Endothelial cell of umbilical vein (primary cell): Measurements from ENCODE around the gene ADD1. TPM values are rescaled to one million over a fixed set of nuclear protein-coding genes. Genes with fewer than 3 reads are reported as not detected.

ENCODE experiments used
- BruUV-seq: library from RNA; stranded (reverse); fragments of 400-500 nt; replicated peaks from 2 replicates; lab custom pipeline; 2021; lab: Mats Ljungman, UMichigan
- CTCF ChIA-PET: fragments of 300-600, 350-600 bp; sonication (Branson Sonifier 250); formaldehyde crosslinking; loops from one replicate; lab custom pipeline; 2021; ENCODE audit warnings: antibody characterized with exemption, inconsistent platforms; lab: Charles Lee
- POLR2A ChIA-PET: fragments of 300-600, 350-600 bp; sonication (Branson Sonifier 250); formaldehyde crosslinking; loops from one replicate; lab custom pipeline; 2021; ENCODE audit warnings: antibody characterized with exemption, inconsistent platforms; lab: Charles Lee
- DNase-seq: peaks from one replicate; pipeline ENCODE4 v3.0.0-alpha.2; 2011; ENCODE audit warnings: low read depth, low spot score
- FAIRE-seq: peaks from 2 replicates; lab custom pipeline; 2011; peaks lifted over from hg19 to GRCh38; lab: Jason Lieb, UNC
- H2AFZ ChIP-seq: 2 replicates; pipeline ENCODE4 v1.6.0; 2012; ENCODE audit warnings: low read depth, low read length, control low read depth, inconsistent platforms
- H3K27ac ChIP-seq: 2 replicates; pipeline ENCODE4 v1.5.1; 2011; ENCODE audit warnings: low read depth, mild to moderate bottlenecking, control low read depth, low read length, moderate library complexity; ENCODE audit not compliant: insufficient read depth
- H3K27me3 ChIP-seq, 2 experiments: 2 replicates each; pipeline versions ENCODE4 v1.6.0 to v1.6.1; 2011; ENCODE audit warnings: low read length in 2 of 2, mixed read lengths in 1 of 2; ENCODE audit not compliant: control insufficient read depth in 2 of 2, insufficient read depth in 2 of 2
- H3K36me3 ChIP-seq, 2 experiments: 2 replicates in 1 of 2; 3 replicates in 1 of 2; pipeline ENCODE4 v1.5.1; 2011; ENCODE audit warnings: low read length in 2 of 2, mild to moderate bottlenecking in 1 of 2, moderate library complexity in 1 of 2; ENCODE audit not compliant: control insufficient read depth in 2 of 2, insufficient read depth in 2 of 2; ENCODE audit errors: extremely low read depth in 1 of 2
- H3K4me1 ChIP-seq: 3 replicates; pipeline ENCODE4 v1.5.1; 2011; ENCODE audit warnings: mild to moderate bottlenecking, low read length; ENCODE audit not compliant: control insufficient read depth, insufficient read depth; ENCODE audit errors: extremely low read depth
- H3K4me2 ChIP-seq: 2 replicates; pipeline ENCODE4 v1.6.1; 2011; ENCODE audit warnings: low read length, control low read depth, mixed read lengths; ENCODE audit not compliant: insufficient read depth
- H3K4me3 ChIP-seq, 3 experiments: fragments of 200-600 bp in 1 of 3; sonication (generic), shearing (Covaris generic) in 1 of 3; replicated peaks in 1 of 3; 2 replicates each; pipeline ENCODE4 v1.5.1; 2011 to 2016; ENCODE audit warnings: control low read depth in 3 of 3, low read length in 3 of 3, mild to moderate bottlenecking in 2 of 3, inconsistent platforms in 1 of 3, low read depth in 1 of 3, moderate library complexity in 1 of 3; ENCODE audit not compliant: insufficient read depth in 1 of 3
- H3K79me2 ChIP-seq: 2 replicates; pipeline ENCODE4 v1.6.0; 2012; ENCODE audit warnings: low read length, inconsistent platforms; ENCODE audit not compliant: control insufficient read depth, insufficient read depth
- H3K9ac ChIP-seq: replicated peaks from 2 replicates; pipeline ENCODE3; 2011; ENCODE audit warnings: low read length, control low read depth; ENCODE audit not compliant: insufficient read depth; ENCODE audit errors: extremely low read depth
- H3K9me1 ChIP-seq: replicated peaks from 3 replicates; pipeline ENCODE4 v1.6.0; 2011; ENCODE audit warnings: mild to moderate bottlenecking, low read length; ENCODE audit not compliant: control insufficient read depth, insufficient read depth; ENCODE audit errors: extremely low read depth
- H3K9me3 ChIP-seq: replicated peaks from 2 replicates; pipeline ENCODE4 v1.5.1; 2012; ENCODE audit warnings: low read length, inconsistent platforms; ENCODE audit not compliant: control insufficient read depth, insufficient read depth
- H4K20me1 ChIP-seq: replicated peaks from 2 replicates; pipeline ENCODE3; 2011; ENCODE audit warnings: mild to moderate bottlenecking, low read length; ENCODE audit not compliant: control insufficient read depth, insufficient read depth; ENCODE audit errors: extremely low read depth
- GATA2 ChIP-seq: IDR thresholded peaks from 2 replicates; pipeline ENCODE4 v1.7.0; 2011; ENCODE audit warnings: low read depth, mild to moderate bottlenecking, moderate library complexity, mixed read lengths, low read length; ENCODE audit not compliant: insufficient read length, insufficient read depth
- JUN ChIP-seq: IDR thresholded peaks from 2 replicates; pipeline ENCODE4 v1.6.1; 2011; ENCODE audit warnings: borderline replicate concordance, low read depth; ENCODE audit not compliant: insufficient read length, insufficient read depth
- MYC ChIP-seq: IDR thresholded peaks from one replicate; pipeline ENCODE4 v1.6.1; 2011; ENCODE audit warnings: mild to moderate bottlenecking, low read depth, low read length
- dilution Hi-C: fragments of 300-500 bp; cut with MboI; formaldehyde crosslinking; loops from one replicate; pipeline ENCODE4 v1.15.0; 2019; ENCODE audit warnings: low sequenced_read_pairs; ENCODE audit not compliant: extremely low pct_ligation_motif_present
- intact Hi-C: fragments of 100-400 bp; cut with micrococcal nuclease; formaldehyde crosslinking; loops from one replicate; pipeline ENCODE4 v1.10.0; 2022
- polyA plus RNA-seq, 4 experiments: library from polyadenylated mRNA; depleted of rRNA in 3 of 4; stranded (reverse) in 3 of 4; unstranded in 1 of 4; fragments of >200 nt; gene quantifications; 2 replicates each; pipeline versions ENCODE4 v1.2.1 to v1.2.3, GENCODE V29; 2011 to 2012; ENCODE audit warnings: missing spikeins in 1 of 4
- total RNA-seq: library from RNA; stranded (reverse); gene quantifications from 2 replicates; pipeline ENCODE4 v1.2.3, GENCODE V29; 2021
- TF ChIP-seq, protein P1 (sequence below), 2 donors: IDR thresholded peaks; 1 replicate in 1 of 2; 2 replicates in 1 of 2; pipeline ENCODE4 v1.5.1; 2011; ENCODE audit warnings: low read length in 2 of 2, mild to moderate bottlenecking in 2 of 2, moderate library complexity in 2 of 2, control low read depth in 1 of 2, inconsistent platforms in 1 of 2, low read depth in 1 of 2; ENCODE audit not compliant: insufficient read depth in 1 of 2; ENCODE audit errors: extremely low read depth in 1 of 2
- TF ChIP-seq, protein P2 (sequence below): IDR thresholded peaks from 2 replicates; pipeline ENCODE4 v1.6.1; 2011; ENCODE audit not compliant: insufficient read depth, insufficient read length

Gene ADD1
- total and polyA plus RNA-seq, 2 donors (not counting 3 experiments of a cell fraction or from before 2014, with no cell fraction given): 219 to 305 TPM

GRCh38 chr4:2832981-2833670 is 10.5 kb upstream of the ADD1 start:
- Histone ChIP-seq H3K27ac (no peak overlapping the region), H3K36me3 (peaks cover 8 to 41% of the 10 kb centered on the region in 2 experiments), H3K9me3 (no peaks in the 10 kb centered on the region), H3K4me2 (no peak overlapping the region), H3K27me3 (no peaks in the 10 kb centered on the region), H2AFZ (no peak overlapping the region), H3K9me1 (no peaks in the 10 kb centered on the region), H3K9ac (no peak overlapping the region), H3K4me3 (no peak overlapping the region), H4K20me1 (no peaks in the 10 kb centered on the region), H3K79me2 (no peaks in the 10 kb centered on the region), H3K4me1 (peaks cover 12% of the 10 kb centered on the region)
- dilution Hi-C loops: no loop called here
- DNase-seq (no peak), FAIRE-seq (no peak)
- ChIA-PET POLR2A (no interaction called here), CTCF (no interaction called here)
- TF ChIP-seq JUN: no peak
- TF ChIP-seq, protein P1, sequence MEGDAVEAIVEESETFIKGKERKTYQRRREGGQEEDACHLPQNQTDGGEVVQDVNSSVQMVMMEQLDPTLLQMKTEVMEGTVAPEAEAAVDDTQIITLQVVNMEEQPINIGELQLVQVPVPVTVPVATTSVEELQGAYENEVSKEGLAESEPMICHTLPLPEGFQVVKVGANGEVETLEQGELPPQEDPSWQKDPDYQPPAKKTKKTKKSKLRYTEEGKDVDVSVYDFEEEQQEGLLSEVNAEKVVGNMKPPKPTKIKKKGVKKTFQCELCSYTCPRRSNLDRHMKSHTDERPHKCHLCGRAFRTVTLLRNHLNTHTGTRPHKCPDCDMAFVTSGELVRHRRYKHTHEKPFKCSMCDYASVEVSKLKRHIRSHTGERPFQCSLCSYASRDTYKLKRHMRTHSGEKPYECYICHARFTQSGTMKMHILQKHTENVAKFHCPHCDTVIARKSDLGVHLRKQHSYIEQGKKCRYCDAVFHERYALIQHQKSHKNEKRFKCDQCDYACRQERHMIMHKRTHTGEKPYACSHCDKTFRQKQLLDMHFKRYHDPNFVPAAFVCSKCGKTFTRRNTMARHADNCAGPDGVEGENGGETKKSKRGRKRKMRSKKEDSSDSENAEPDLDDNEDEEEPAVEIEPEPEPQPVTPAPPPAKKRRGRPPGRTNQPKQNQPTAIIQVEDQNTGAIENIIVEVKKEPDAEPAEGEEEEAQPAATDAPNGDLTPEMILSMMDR (IDR thresholded peaks at IDR 0.05; ENCODE audit: extremely low read depth in 1 of 2, insufficient read depth in 1 of 2, low read depth in 1 of 2, low read length in 2 of 2): no peak
- TF ChIP-seq GATA2: no peak
- TF ChIP-seq, protein P2, sequence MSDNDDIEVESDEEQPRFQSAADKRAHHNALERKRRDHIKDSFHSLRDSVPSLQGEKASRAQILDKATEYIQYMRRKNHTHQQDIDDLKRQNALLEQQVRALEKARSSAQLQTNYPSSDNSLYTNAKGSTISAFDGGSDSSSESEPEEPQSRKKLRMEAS: no peak
- TF ChIP-seq MYC: no peak
- intact Hi-C loops: no loop called here
- BruUV-seq: no TSS peak
